H9 (cell line): ENCODE measurements around the gene FCHSD2. TPM values are rescaled to one million over a fixed set of nuclear protein-coding genes. Genes with fewer than 3 reads are reported as not detected.

Experiments
- DNase-seq: peaks from one replicate; pipeline ENCODE4 v3.0.0-alpha.2; 2017
- H2AFZ ChIP-seq: one replicate; pipeline ENCODE4 v1.6.1; 2013; ENCODE audit warnings: mild to moderate bottlenecking, low read length, control low read depth, moderate library complexity
- H2AK5ac ChIP-seq: 2 replicates; pipeline ENCODE4 v1.6.1; 2013; ENCODE audit warnings: low read length, control low read depth, mixed read lengths; ENCODE audit not compliant: insufficient read length
- H2BK120ac ChIP-seq: one replicate; pipeline ENCODE4 v1.6.1; 2013; ENCODE audit warnings: low read depth, mild to moderate bottlenecking, low read length, control low read depth, inconsistent platforms; ENCODE audit not compliant: poor library complexity, severe bottlenecking
- H2BK12ac ChIP-seq: 2 replicates; pipeline ENCODE4 v1.6.1; 2013; ENCODE audit warnings: low read length, control low read depth, mixed read lengths, low read depth; ENCODE audit not compliant: insufficient read length
- H2BK15ac ChIP-seq: 2 replicates; pipeline ENCODE4 v1.6.1; 2013; ENCODE audit warnings: low read depth, low read length, control low read depth
- H2BK20ac ChIP-seq: one replicate; pipeline ENCODE4 v1.6.1; 2013; ENCODE audit warnings: low read depth, mild to moderate bottlenecking, low read length, control low read depth, inconsistent platforms; ENCODE audit not compliant: poor library complexity, severe bottlenecking
- H2BK5ac ChIP-seq: 2 replicates; pipeline ENCODE4 v1.6.1; 2013; ENCODE audit warnings: low read length, control low read depth, mixed read lengths; ENCODE audit not compliant: insufficient read length
- H3K14ac ChIP-seq: 2 replicates; pipeline ENCODE4 v1.6.1; 2013; ENCODE audit warnings: low read length, control low read depth; ENCODE audit not compliant: insufficient read depth
- H3K18ac ChIP-seq: 2 replicates; pipeline ENCODE4 v1.6.1; 2013; ENCODE audit warnings: low read depth, mild to moderate bottlenecking, mixed read lengths, low read length, control low read depth; ENCODE audit not compliant: insufficient read length
- H3K23ac ChIP-seq: 2 replicates; pipeline ENCODE4 v1.6.1; 2013; ENCODE audit warnings: low read length, control low read depth, mixed read lengths, low read depth; ENCODE audit not compliant: insufficient read length
- H3K23me2 ChIP-seq: 2 replicates; pipeline ENCODE4 v1.6.1; 2013; ENCODE audit warnings: low read depth, mild to moderate bottlenecking, mixed read lengths, low read length, control low read depth; ENCODE audit not compliant: insufficient read length, poor library complexity, severe bottlenecking
- H3K27ac ChIP-seq: 2 replicates; pipeline ENCODE4 v1.5.1; 2013; ENCODE audit warnings: low read length, control low read depth, mixed read lengths, low read depth; ENCODE audit not compliant: insufficient read length
- H3K27me3 ChIP-seq: 2 replicates; pipeline ENCODE4 v1.6.1; 2013; ENCODE audit warnings: low read length, control low read depth, inconsistent platforms; ENCODE audit not compliant: insufficient read depth
- H3K4ac ChIP-seq: 2 replicates; pipeline ENCODE4 v1.6.1; 2013; ENCODE audit warnings: low read depth, mild to moderate bottlenecking, control low read depth, inconsistent platforms, low read length, moderate library complexity
- H3K4me1 ChIP-seq: 2 replicates; pipeline ENCODE4 v1.6.1; 2013; ENCODE audit warnings: low read length, control low read depth, inconsistent platforms; ENCODE audit not compliant: insufficient read depth
- H3K4me2 ChIP-seq: 2 replicates; pipeline ENCODE4 v1.6.1; 2013; ENCODE audit warnings: low read length, control low read depth, mixed read lengths; ENCODE audit not compliant: insufficient read length, insufficient read depth
- H3K56ac ChIP-seq: 2 replicates; pipeline ENCODE4 v1.6.1; 2013; ENCODE audit warnings: low read depth, mild to moderate bottlenecking, mixed read lengths, low read length, control low read depth; ENCODE audit not compliant: insufficient read length
- H3K79me1 ChIP-seq: 2 replicates; pipeline ENCODE4 v1.6.1; 2013; ENCODE audit warnings: low read depth, mild to moderate bottlenecking, moderate library complexity, low read length, control low read depth, inconsistent platforms; ENCODE audit not compliant: insufficient read depth, poor library complexity, severe bottlenecking
- H3K79me2 ChIP-seq: 2 replicates; pipeline ENCODE4 v1.6.1; 2013; ENCODE audit warnings: low read length, control low read depth, inconsistent platforms; ENCODE audit not compliant: insufficient read depth
- H3K9ac ChIP-seq: 2 replicates; pipeline ENCODE4 v1.6.1; 2013; ENCODE audit warnings: low read length, control low read depth, mixed read lengths; ENCODE audit not compliant: insufficient read length; ENCODE audit errors: extremely low read depth
- H3K9me3 ChIP-seq: one replicate; pipeline ENCODE4 v1.6.1; 2013; ENCODE audit warnings: low read depth, low read length, inconsistent platforms; ENCODE audit not compliant: control insufficient read depth
- H3T11ph ChIP-seq: one replicate; pipeline ENCODE4 v1.6.1; 2013; ENCODE audit warnings: mild to moderate bottlenecking, low read length, control low read depth, inconsistent platforms
- H4K20me1 ChIP-seq: one replicate; pipeline ENCODE4 v1.6.1; 2013; ENCODE audit not compliant: control insufficient read depth, insufficient read length, insufficient read depth
- H4K5ac ChIP-seq: 2 replicates; pipeline ENCODE4 v1.6.1; 2013; ENCODE audit warnings: low read depth, mild to moderate bottlenecking, mixed read lengths, low read length, control low read depth; ENCODE audit not compliant: insufficient read length
- H4K8ac ChIP-seq: replicated peaks from 2 replicates; pipeline ENCODE4 v1.6.1; 2013; ENCODE audit warnings: low read length, control low read depth, mixed read lengths, low read depth; ENCODE audit not compliant: insufficient read length
- H4K91ac ChIP-seq: 2 replicates; pipeline ENCODE4 v1.6.1; 2013; ENCODE audit warnings: low read depth, mild to moderate bottlenecking, moderate library complexity, mixed read lengths, low read length, control low read depth; ENCODE audit not compliant: insufficient read length
- H3K27ac Mint-ChIP-seq, 3 experiments: 2 replicates in 2 of 3; 3 replicates in 1 of 3; pipeline ENCODE4 v1.8.0; 2020 to 2021; ENCODE audit warnings: mixed read lengths in 3 of 3, mild to moderate bottlenecking in 1 of 3, moderate library complexity in 1 of 3
- H3K27me3 Mint-ChIP-seq: 2 replicates; pipeline ENCODE4 v1.8.0; 2021; ENCODE audit warnings: low read depth, mild to moderate bottlenecking, moderate library complexity, mixed read lengths
- H3K36me3 Mint-ChIP-seq, 3 experiments: 2 replicates in 2 of 3; 3 replicates in 1 of 3; pipeline ENCODE4 v1.8.0; 2020 to 2021; ENCODE audit warnings: low read depth in 3 of 3, mixed read lengths in 3 of 3; ENCODE audit not compliant: insufficient read depth in 1 of 3
- H3K4me1 Mint-ChIP-seq, 2 experiments: 2 replicates each; pipeline ENCODE4 v1.8.0; 2020; ENCODE audit warnings: mixed read lengths in 2 of 2
- H3K4me3 Mint-ChIP-seq, 2 experiments: 2 replicates in 1 of 2; 3 replicates in 1 of 2; pipeline ENCODE4 v1.8.0; 2020 to 2021; ENCODE audit warnings: mild to moderate bottlenecking in 2 of 2, mixed read lengths in 2 of 2, moderate library complexity in 1 of 2
- H3K9me3 Mint-ChIP-seq, 2 experiments: 2 replicates in 1 of 2; 3 replicates in 1 of 2; pipeline ENCODE4 v1.8.0; 2020; ENCODE audit warnings: mild to moderate bottlenecking in 2 of 2, mixed read lengths in 2 of 2, moderate library complexity in 1 of 2
- WGBS: extraction: QIAGEN DNeasy Blood & Tissue Kit; methylation state at CpG from one replicate; pipeline ENCODE4 v1.1.7; 2013; ENCODE audit warnings: missing lambda C conversion rate, low lambda C conversion rate, mixed read lengths; ENCODE audit not compliant: insufficient read length; ENCODE audit errors: extremely low coverage; 5-methylcytosine and 5-hydroxymethylcytosine counted together
- total RNA-seq: library from RNA; stranded (reverse); gene quantifications from 2 replicates; pipeline ENCODE4 v1.2.1, GENCODE V29; 2021
- TF ChIP-seq, protein P1 (sequence below): fragments of 200-600 bp; sonication (generic); conservative IDR thresholded peaks from 3 replicates; pipeline ENCODE4 v1.8.0; 2021; ENCODE audit warnings: antibody characterized with exemption, mild to moderate bottlenecking

The FCHSD2 gene
- total RNA-seq, 1 experiment from 2014 or later, result 17.8 TPM

- Mint-ChIP-seq H3K27ac (no peak overlapping the region), H3K4me1 (no peaks in the 10 kb centered on the region), H3K4me3 (no peak overlapping the region), H3K36me3 (peaks cover 7 to 15% (median 9%) of the 10 kb centered on the region in 3 experiments; a peak in 6 of 7 replicates), H3K27me3 (no peaks in the 10 kb centered on the region), H3K9me3 (peaks cover 7 to 10% of the 10 kb centered on the region in 2 experiments)
- H2BK15ac ChIP-seq, result no peak overlapping the region
- no peak overlapping the region for H4K5ac ChIP-seq
- H4K8ac ChIP-seq, result no peak overlapping the region
- H2BK5ac ChIP-seq, result no peak overlapping the region
- no peak overlapping the region for H3K27ac ChIP-seq
- H3K27me3 ChIP-seq, result no peaks in the 10 kb centered on the region
- no peak overlapping the region for H3K9ac ChIP-seq
- no peak overlapping the region for H2BK12ac ChIP-seq
- no peak overlapping the region for H3K23ac ChIP-seq
- H3K4ac ChIP-seq, result no peak overlapping the region
- TF ChIP-seq, protein P1, sequence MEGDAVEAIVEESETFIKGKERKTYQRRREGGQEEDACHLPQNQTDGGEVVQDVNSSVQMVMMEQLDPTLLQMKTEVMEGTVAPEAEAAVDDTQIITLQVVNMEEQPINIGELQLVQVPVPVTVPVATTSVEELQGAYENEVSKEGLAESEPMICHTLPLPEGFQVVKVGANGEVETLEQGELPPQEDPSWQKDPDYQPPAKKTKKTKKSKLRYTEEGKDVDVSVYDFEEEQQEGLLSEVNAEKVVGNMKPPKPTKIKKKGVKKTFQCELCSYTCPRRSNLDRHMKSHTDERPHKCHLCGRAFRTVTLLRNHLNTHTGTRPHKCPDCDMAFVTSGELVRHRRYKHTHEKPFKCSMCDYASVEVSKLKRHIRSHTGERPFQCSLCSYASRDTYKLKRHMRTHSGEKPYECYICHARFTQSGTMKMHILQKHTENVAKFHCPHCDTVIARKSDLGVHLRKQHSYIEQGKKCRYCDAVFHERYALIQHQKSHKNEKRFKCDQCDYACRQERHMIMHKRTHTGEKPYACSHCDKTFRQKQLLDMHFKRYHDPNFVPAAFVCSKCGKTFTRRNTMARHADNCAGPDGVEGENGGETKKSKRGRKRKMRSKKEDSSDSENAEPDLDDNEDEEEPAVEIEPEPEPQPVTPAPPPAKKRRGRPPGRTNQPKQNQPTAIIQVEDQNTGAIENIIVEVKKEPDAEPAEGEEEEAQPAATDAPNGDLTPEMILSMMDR, result no peak
- no peaks in the 10 kb centered on the region for H3K9me3 ChIP-seq
- H3K4me2 ChIP-seq, result no peak overlapping the region
- no peaks in the 10 kb centered on the region for H3K79me2 ChIP-seq
- no peaks in the 10 kb centered on the region for H3K4me1 ChIP-seq
- H2BK20ac ChIP-seq, result no peak overlapping the region
- H4K20me1 ChIP-seq, result no peaks in the 10 kb centered on the region
- no peak overlapping the region for H4K91ac ChIP-seq
- no peak for DNase-seq
- no peak overlapping the region for H3K14ac ChIP-seq
- no peak overlapping the region for H3K18ac ChIP-seq
- no peak overlapping the region for H2AFZ ChIP-seq
- no peaks in the 10 kb centered on the region for H3K23me2 ChIP-seq
- no CpG with 5 or more reads among the region's 2 CpGs for WGBS
- no peaks in the 10 kb centered on the region for H3K79me1 ChIP-seq
- no peak overlapping the region for H3T11ph ChIP-seq
- H2AK5ac ChIP-seq, result no peak overlapping the region
- H2BK120ac ChIP-seq, result no peak overlapping the region
- H3K56ac ChIP-seq, result no peak overlapping the region
Measured at GRCh38 chr11:73072935-73073481, 69.1 kb downstream of the FCHSD2 start.
